ENCODE data around the gene SLC25A41. TPM values are rescaled to one million over a fixed set of nuclear protein-coding genes. Genes with fewer than 3 reads are reported as not detected.
"Not testable (repeated sequence)": the region's sequence is repeated elsewhere in the genome, so short reads cannot be mapped to it uniquely, and the experiment has no call there.

The SLC25A41 gene
- total RNA-seq, 1 donor from 2014 or later: not detected

GRCh38 chr19:6406401-6406800 is 27.2 kb downstream of the SLC25A41 start:
- no peaks in the 10 kb centered on the region for H3K4me1 ChIP-seq
- intact Hi-C loops (cut with DNase I): no loop called here

GRCh38 chr19:6402837-6403608 is 30.5 kb downstream of the SLC25A41 start:
- intact Hi-C loops (cut with DNase I): no loop called here
- Histone ChIP-seq H3K4me1 (no peaks in the 10 kb centered on the region), H3K9me3 (no peaks in the 10 kb centered on the region), H3K27ac (no peak overlapping the region), H3K27me3 (no peaks in the 10 kb centered on the region), H3K4me3 (no peak overlapping the region), H3K36me3 (no peaks in the 10 kb centered on the region)
- no peak for TF ChIP-seq CTCF (IDR thresholded peaks at IDR 0.05)
- DNase-seq (ENCODE audit: low spot score in 2 of 2): no peak

More at GRCh38 chr19:6406401-6406800, 27.2 kb downstream of the SLC25A41 start:
- H3K27ac ChIP-seq: no peak overlapping the region
- H3K27me3 ChIP-seq: no peaks in the 10 kb centered on the region
- no peaks in the 10 kb centered on the region for H3K9me3 ChIP-seq
- no peaks in the 10 kb centered on the region for H3K36me3 ChIP-seq
- DNase-seq (ENCODE audit: low spot score in 2 of 2): no peak
- TF ChIP-seq CTCF (IDR thresholded peaks at IDR 0.05): no peak
- H3K4me3 ChIP-seq: no peak overlapping the region

GRCh38 chr19:6402058-6402457 is 31.5 kb downstream of the SLC25A41 start:
- DNase-seq (ENCODE audit: low spot score in 2 of 2): no peak
- TF ChIP-seq CTCF (IDR thresholded peaks at IDR 0.05): no peak
- no peak overlapping the region for H3K4me3 ChIP-seq
- H3K36me3 ChIP-seq: no peaks in the 10 kb centered on the region
- no peaks in the 10 kb centered on the region for H3K27me3 ChIP-seq
- H3K27ac ChIP-seq: no peak overlapping the region
- no peaks in the 10 kb centered on the region for H3K4me1 ChIP-seq
- H3K9me3 ChIP-seq: no peaks in the 10 kb centered on the region
- intact Hi-C loops (cut with DNase I): no loop called here

DNA sequence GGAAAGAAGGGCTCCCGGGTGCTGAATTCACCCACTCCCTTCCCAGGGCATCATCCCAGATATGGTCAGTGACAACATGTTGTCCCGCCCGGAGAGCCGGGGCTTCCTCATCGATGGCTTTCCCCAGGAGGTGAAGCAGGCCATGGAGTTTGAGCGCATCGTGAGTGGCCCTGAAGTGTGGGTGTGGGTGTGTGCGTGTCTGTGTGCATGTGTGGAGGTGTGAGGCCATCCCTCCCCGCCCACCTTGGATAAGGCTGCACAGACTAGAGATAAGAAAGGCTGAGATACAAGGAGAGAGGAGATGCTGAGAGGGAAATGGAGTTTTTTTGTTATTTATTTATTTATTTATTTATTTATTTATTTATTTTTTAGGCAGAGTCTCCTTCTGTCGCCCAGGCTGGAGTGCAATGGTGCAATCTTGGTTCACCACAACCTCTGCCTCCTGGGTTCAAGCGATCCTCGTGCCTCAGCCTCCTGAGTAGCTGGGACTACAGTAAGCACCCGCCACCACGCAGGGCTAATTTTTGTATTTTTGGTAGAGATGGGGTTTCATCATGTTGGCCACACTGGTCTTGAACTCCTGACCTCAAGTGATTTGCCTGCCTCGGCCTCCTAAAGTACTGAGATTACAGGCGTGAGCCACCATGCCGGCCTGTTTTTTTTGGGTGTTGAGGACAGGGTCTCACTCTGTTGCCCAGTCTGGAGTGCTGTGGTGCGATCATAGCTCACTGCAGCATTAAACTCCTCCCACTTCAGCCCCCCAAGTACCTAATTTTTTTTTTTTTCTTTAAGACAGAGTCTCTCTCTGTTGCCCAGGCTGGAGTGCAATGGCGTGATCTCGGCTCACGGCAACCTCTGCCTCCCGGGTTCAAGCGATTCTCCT is 33.3 kb downstream of the SLC25A41 start:
- H3K27me3 ChIP-seq; H3K27ac ChIP-seq; DNase-seq (ENCODE audit: low spot score in 2 of 2); H3K9me3 ChIP-seq; H3K36me3 ChIP-seq; H3K4me1 ChIP-seq; H3K4me3 ChIP-seq; intact Hi-C loops (cut with DNase I): not testable (repeated sequence)

- TF ChIP-seq CTCF (IDR thresholded peaks at IDR 0.05): no peak
- H3K36me3 ChIP-seq: no peaks in the 10 kb centered on the region
- no peak overlapping the region for H3K4me3 ChIP-seq
- H3K27me3 ChIP-seq: no peaks in the 10 kb centered on the region
- H3K27ac ChIP-seq: no peak overlapping the region
- DNase-seq (ENCODE audit: low spot score in 2 of 2): no peak
- H3K4me1 ChIP-seq: peaks cover 9 to 12% of the 10 kb centered on the region in 2 donors
- intact Hi-C loops (cut with DNase I): no loop called here
- H3K9me3 ChIP-seq: no peaks in the 10 kb centered on the region
These were observed 37.3 kb downstream of the SLC25A41 start for GRCh38 chr19:6396305-6396704.

GRCh38 chr19:6394831-6395230 is 38.7 kb downstream of the SLC25A41 start:
- intact Hi-C loops (cut with DNase I): no loop called here
- Histone ChIP-seq H3K4me1 (peaks cover 9 to 14% of the 10 kb centered on the region in 2 donors), H3K9me3 (no peaks in the 10 kb centered on the region), H3K27ac (no peak overlapping the region), H3K27me3 (no peaks in the 10 kb centered on the region), H3K36me3 (peaks cover 2 to 3% of the 10 kb centered on the region in 2 donors), H3K4me3 (no peak overlapping the region)
- no peak for TF ChIP-seq CTCF (IDR thresholded peaks at IDR 0.05)
- DNase-seq (ENCODE audit: low spot score in 2 of 2): no peak

Measured in ascending aorta (tissue), 2 donors.